MM.1S (cell line): ENCODE data around the gene ACSL5.
"Not testable (repeated sequence)": the region's sequence is repeated elsewhere in the genome, so short reads cannot be mapped to it uniquely, and the experiment has no call there.

Experiments used
- DNase-seq: peaks from one replicate; pipeline ENCODE4 v3.0.0-alpha.2; 2015
- H2AFZ ChIP-seq: fragments of 300-600 bp; sonication (generic); 2 replicates; pipeline ENCODE4 v1.6.0; 2016; ENCODE audit warnings: antibody characterized with exemption, low read length
- H3F3A ChIP-seq: fragments of 300-600 bp; sonication (generic); 2 replicates; pipeline ENCODE4 v1.6.1; 2016; ENCODE audit warnings: mild to moderate bottlenecking, antibody characterized with exemption, low read length, moderate library complexity, mixed read lengths; ENCODE audit not compliant: insufficient read depth
- H3K27ac ChIP-seq: fragments of 300-600 bp; sonication (generic); 2 replicates; pipeline ENCODE4 v1.5.1; 2016; ENCODE audit warnings: mild to moderate bottlenecking, low read length
- H3K27me3 ChIP-seq: fragments of 300-600 bp; sonication (generic); replicated peaks from 2 replicates; pipeline ENCODE4 v1.6.0; 2016; ENCODE audit warnings: low read length; ENCODE audit not compliant: insufficient read depth
- H3K36me3 ChIP-seq: fragments of 300-600 bp; sonication (generic); replicated peaks from 2 replicates; pipeline ENCODE4 v1.6.1; 2016; ENCODE audit warnings: mild to moderate bottlenecking, low read length, mixed read lengths; ENCODE audit not compliant: insufficient read depth
- H3K4me1 ChIP-seq: fragments of 300-600 bp; sonication (generic); 2 replicates; pipeline ENCODE4 v1.6.1; 2016; ENCODE audit warnings: low read length, mixed read lengths
- H3K4me2 ChIP-seq: fragments of 300-600 bp; sonication (generic); 2 replicates; pipeline ENCODE4 v1.6.0; 2016; ENCODE audit warnings: low read depth, low read length
- H3K4me3 ChIP-seq: fragments of 300-600 bp; sonication (generic); 2 replicates; pipeline ENCODE4 v1.5.1; 2016; ENCODE audit warnings: low read length, mixed read lengths
- H3K79me2 ChIP-seq: fragments of 300-600 bp; sonication (generic); 2 replicates; pipeline ENCODE4 v1.6.1; 2016; ENCODE audit warnings: mixed run types, low read length, mixed read lengths
- H3K9ac ChIP-seq: fragments of 300-600 bp; sonication (generic); 2 replicates; pipeline ENCODE4 v1.6.1; 2016; ENCODE audit warnings: low read length, mixed read lengths
- H3K9me2 ChIP-seq: fragments of 300-600 bp; sonication (generic); replicated peaks from 2 replicates; pipeline ENCODE4 v1.6.1; 2016; ENCODE audit warnings: mild to moderate bottlenecking, low read length, mixed read lengths; ENCODE audit not compliant: insufficient read depth
- H3K9me3 ChIP-seq: fragments of 300-600 bp; sonication (generic); replicated peaks from 2 replicates; pipeline ENCODE4 v1.6.1; 2016; ENCODE audit warnings: mild to moderate bottlenecking, low read length, mixed read lengths; ENCODE audit not compliant: insufficient read depth
- H4K20me1 ChIP-seq: fragments of 300-600 bp; sonication (generic); 2 replicates; pipeline ENCODE4 v1.6.1; 2016; ENCODE audit warnings: mild to moderate bottlenecking, low read length, moderate library complexity, mixed read lengths; ENCODE audit not compliant: insufficient read depth
- EZH2 ChIP-seq: fragments of 300-600 bp; sonication (generic); optimal IDR thresholded peaks from 2 replicates; pipeline ENCODE3; 2017; ENCODE audit warnings: low read depth, mild to moderate bottlenecking, antibody characterized with exemption, low read length, mixed read lengths
- EZH2phosphoT487 ChIP-seq: fragments of 300-600 bp; sonication (generic); IDR thresholded peaks from 2 replicates; pipeline ENCODE4 v1.6.1; 2018; ENCODE audit warnings: antibody characterized with exemption, low read length
- TF ChIP-seq, protein P1 (sequence below): fragments of 300-600 bp; sonication (generic); IDR thresholded peaks from 2 replicates; pipeline ENCODE4 v1.5.1; 2016; ENCODE audit warnings: antibody characterized with exemption, low read length, mixed read lengths

ACSL5 gene

DNA sequence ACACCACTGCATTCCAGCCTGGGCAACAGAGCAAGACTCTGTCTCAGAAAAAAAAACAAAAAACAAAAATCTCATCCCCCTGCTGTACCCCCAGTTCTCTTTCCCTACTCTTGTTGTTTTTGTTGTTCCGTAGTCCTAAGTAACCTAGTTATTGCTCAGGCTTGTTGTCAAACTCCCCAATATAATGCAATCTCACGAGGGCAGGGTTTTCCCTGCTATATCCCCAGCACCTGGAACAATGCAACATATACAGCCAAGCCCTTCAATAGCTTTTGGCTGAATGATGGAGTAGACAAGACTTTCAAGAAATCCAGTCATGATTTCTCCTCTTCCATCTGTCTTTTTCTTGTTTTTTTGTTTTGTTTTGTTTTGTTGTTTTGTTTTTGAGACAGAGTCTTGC is 10.2 kb downstream of the ACSL5 start:
- H3F3A ChIP-seq = no peaks in the 10 kb centered on the region
- H3K4me2 ChIP-seq = no peak overlapping the region

GRCh38 chr10:112385201-112385600 is 11.3 kb downstream of the ACSL5 start:
- Histone ChIP-seq H3K36me3 (no peaks in the 10 kb centered on the region), H3F3A (no peaks in the 10 kb centered on the region), H3K4me3 (no peak overlapping the region), H4K20me1 (no peaks in the 10 kb centered on the region), H3K79me2 (peaks cover 3% of the 10 kb centered on the region; the same call in 1 of the 2 replicates), H3K9me2 (no peaks in the 10 kb centered on the region), H3K4me2 (no peak overlapping the region), H3K4me1 (no peaks in the 10 kb centered on the region), H3K27ac (no peak overlapping the region), H3K9ac (no peak overlapping the region), H3K27me3 (no peaks in the 10 kb centered on the region), H2AFZ (no peak overlapping the region), H3K9me3 (no peaks in the 10 kb centered on the region)
- TF ChIP-seq EZH2 (no peak), EZH2phosphoT487 (no peak)
- TF ChIP-seq, protein P1, sequence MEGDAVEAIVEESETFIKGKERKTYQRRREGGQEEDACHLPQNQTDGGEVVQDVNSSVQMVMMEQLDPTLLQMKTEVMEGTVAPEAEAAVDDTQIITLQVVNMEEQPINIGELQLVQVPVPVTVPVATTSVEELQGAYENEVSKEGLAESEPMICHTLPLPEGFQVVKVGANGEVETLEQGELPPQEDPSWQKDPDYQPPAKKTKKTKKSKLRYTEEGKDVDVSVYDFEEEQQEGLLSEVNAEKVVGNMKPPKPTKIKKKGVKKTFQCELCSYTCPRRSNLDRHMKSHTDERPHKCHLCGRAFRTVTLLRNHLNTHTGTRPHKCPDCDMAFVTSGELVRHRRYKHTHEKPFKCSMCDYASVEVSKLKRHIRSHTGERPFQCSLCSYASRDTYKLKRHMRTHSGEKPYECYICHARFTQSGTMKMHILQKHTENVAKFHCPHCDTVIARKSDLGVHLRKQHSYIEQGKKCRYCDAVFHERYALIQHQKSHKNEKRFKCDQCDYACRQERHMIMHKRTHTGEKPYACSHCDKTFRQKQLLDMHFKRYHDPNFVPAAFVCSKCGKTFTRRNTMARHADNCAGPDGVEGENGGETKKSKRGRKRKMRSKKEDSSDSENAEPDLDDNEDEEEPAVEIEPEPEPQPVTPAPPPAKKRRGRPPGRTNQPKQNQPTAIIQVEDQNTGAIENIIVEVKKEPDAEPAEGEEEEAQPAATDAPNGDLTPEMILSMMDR = no peak
- DNase-seq = no peak

More for the DNA sequence above, 10.2 kb downstream of the ACSL5 start:
- Histone ChIP-seq H3K27ac (no peak overlapping the region), H3K4me3 (no peak overlapping the region), H3K27me3 (no peaks in the 10 kb centered on the region), H3K79me2 (peaks cover 3% of the 10 kb centered on the region; the same call in 1 of the 2 replicates), H4K20me1 (no peaks in the 10 kb centered on the region), H3K36me3 (no peaks in the 10 kb centered on the region), H3K4me1 (no peaks in the 10 kb centered on the region), H2AFZ (no peak overlapping the region), H3K9me2 (no peaks in the 10 kb centered on the region), H3K9ac (no peak overlapping the region), H3K9me3 (no peaks in the 10 kb centered on the region)
- no peak for DNase-seq
- TF ChIP-seq, protein P1 = no peak
- TF ChIP-seq EZH2 (no peak), EZH2phosphoT487 (no peak)

GRCh38 chr10:112388056-112388455 is 14.1 kb downstream of the ACSL5 start:
- H3K27me3 ChIP-seq, H3K9me2 ChIP-seq, H3K4me1 ChIP-seq, H3K79me2 ChIP-seq, H3K27ac ChIP-seq, H3F3A ChIP-seq, H4K20me1 ChIP-seq, H3K9ac ChIP-seq, H3K9me3 ChIP-seq, H3K4me3 ChIP-seq, DNase-seq, H3K36me3 ChIP-seq, H2AFZ ChIP-seq, H3K4me2 ChIP-seq: not testable (repeated sequence)

DNA sequence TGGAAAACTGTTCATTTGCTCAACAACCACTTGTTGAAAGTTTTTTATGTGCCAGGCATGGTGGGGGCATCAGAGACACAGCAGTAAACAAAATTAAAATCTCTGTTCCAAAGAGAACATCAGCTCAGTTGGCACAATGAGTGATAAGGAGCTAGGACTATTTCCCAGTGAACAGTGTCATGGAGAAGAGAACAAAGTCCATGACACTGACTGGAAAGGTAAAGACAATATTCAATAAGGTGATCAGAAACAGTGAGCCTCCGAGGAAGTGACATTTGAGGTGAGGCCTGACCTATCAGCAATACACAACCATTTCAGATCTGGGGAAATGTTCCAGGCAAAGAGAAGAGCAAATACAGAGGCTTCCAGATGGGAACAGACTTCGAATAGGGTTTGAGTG is 14.6 kb downstream of the ACSL5 start:
- no peaks in the 10 kb centered on the region for H3K27me3 ChIP-seq
- no peaks in the 10 kb centered on the region for H4K20me1 ChIP-seq
- no peak for TF ChIP-seq EZH2
- no peaks in the 10 kb centered on the region for H3K9me2 ChIP-seq
- H3K4me2 ChIP-seq = no peak overlapping the region
- no peaks in the 10 kb centered on the region for H3K4me1 ChIP-seq
- H3K4me3 ChIP-seq = no peak overlapping the region
- no peak overlapping the region for H3K9ac ChIP-seq
- no peak for DNase-seq
- peaks cover 3% of the 10 kb centered on the region; the same call in 1 of the 2 replicates for H3K79me2 ChIP-seq
- H3K36me3 ChIP-seq = no peaks in the 10 kb centered on the region
- no peak overlapping the region for H3K27ac ChIP-seq
- no peaks in the 10 kb centered on the region for H3K9me3 ChIP-seq
- no peak overlapping the region for H2AFZ ChIP-seq
- H3F3A ChIP-seq = no peaks in the 10 kb centered on the region
